Hepatocyte (in vitro differentiated cells): Measurements from ENCODE around the gene SHC3. TPM values are rescaled to one million over a fixed set of nuclear protein-coding genes. Genes with fewer than 3 reads are reported as not detected.

Experiments used
- DNase-seq: peaks from one replicate; pipeline ENCODE4 v3.0.0-alpha.2; 2016; ENCODE audit warnings: low spot score
- H2AFZ ChIP-seq: fragments of 200-600 bp; sonication (generic); 2 replicates; pipeline ENCODE4 v1.6.0; 2016; ENCODE audit warnings: antibody characterized with exemption, mild to moderate bottlenecking
- H3K27ac ChIP-seq: fragments of 200-600 bp; sonication (generic); 2 replicates; pipeline ENCODE4 v1.5.1; 2016; ENCODE audit warnings: mild to moderate bottlenecking
- H3K27me3 ChIP-seq: fragments of 200-600 bp; sonication (generic); 2 replicates; pipeline ENCODE4 v1.6.1; 2016
- H3K36me3 ChIP-seq: fragments of 200-600 bp; sonication (generic); replicated peaks from 2 replicates; pipeline ENCODE4 v1.5.1; 2016; ENCODE audit warnings: low read depth; ENCODE audit not compliant: insufficient read depth
- H3K4me1 ChIP-seq: fragments of 200-600 bp; sonication (generic); 2 replicates; pipeline ENCODE4 v1.5.1; 2016; ENCODE audit warnings: mild to moderate bottlenecking, moderate library complexity; ENCODE audit not compliant: insufficient read depth
- H3K4me2 ChIP-seq: fragments of 200-600 bp; sonication (generic); 2 replicates; pipeline ENCODE4 v1.6.0; 2016
- H3K4me3 ChIP-seq: fragments of 200-600 bp; sonication (generic); 2 replicates; pipeline ENCODE4 v1.5.1; 2016; ENCODE audit warnings: mild to moderate bottlenecking
- H3K79me2 ChIP-seq: fragments of 200-600 bp; sonication (generic); 2 replicates; pipeline ENCODE4 v1.6.0; 2017; ENCODE audit warnings: mild to moderate bottlenecking
- H3K9me2 ChIP-seq: fragments of 200-600 bp; sonication (generic); replicated peaks from 2 replicates; pipeline ENCODE4 v1.6.0; 2017; ENCODE audit warnings: mild to moderate bottlenecking; ENCODE audit not compliant: insufficient read depth
- H3K9me3 ChIP-seq: fragments of 200-600 bp; sonication (generic); 2 replicates; pipeline ENCODE4 v1.5.1; 2016; ENCODE audit warnings: low read depth, mild to moderate bottlenecking
- H4K20me1 ChIP-seq: fragments of 200-600 bp; sonication (generic); 2 replicates; pipeline ENCODE4 v1.6.0; 2016; ENCODE audit warnings: mild to moderate bottlenecking; ENCODE audit not compliant: insufficient read depth, poor library complexity, severe bottlenecking
- CTCF ChIP-seq: fragments of 200-600 bp; sonication (generic); IDR thresholded peaks from 2 replicates; pipeline ENCODE4 v1.5.1; 2016; ENCODE audit warnings: antibody characterized with exemption, mild to moderate bottlenecking; ENCODE audit not compliant: poor library complexity
- EZH2 ChIP-seq: fragments of 200-600 bp; sonication (generic); IDR thresholded peaks from 2 replicates; pipeline ENCODE4 v1.6.1; 2016; ENCODE audit warnings: antibody characterized with exemption, mild to moderate bottlenecking, borderline replicate concordance
- EZH2phosphoT487 ChIP-seq: fragments of 200-600 bp; sonication (generic); IDR thresholded peaks from one replicate; pipeline ENCODE4 v1.6.1; 2018; ENCODE audit warnings: antibody characterized with exemption, mild to moderate bottlenecking, low read depth, moderate library complexity; ENCODE audit not compliant: unreplicated experiment, severe bottlenecking
- WGBS: methylation state at CpG from one replicate; pipeline ENCODE4 v1.1.6; 2016; ENCODE audit warnings: low lambda C conversion rate; ENCODE audit errors: missing lambda C conversion rate; 5-methylcytosine and 5-hydroxymethylcytosine counted together
- polyA plus RNA-seq: library from polyadenylated mRNA; unstranded; fragments of >200 nt; fragmentation: Nextera tagmentation; extraction: Ambion mirVana; gene quantifications from 2 replicates; pipeline ENCODE4 v1.2.1, GENCODE V29; 2016
- total RNA-seq: library from RNA; depleted of rRNA; stranded (reverse); fragments of >200 nt; gene quantifications from 2 replicates; pipeline ENCODE4 v1.2.3, GENCODE V29; 2014

SHC3 gene
- total and polyA plus RNA-seq, 2 experiments from 2014 or later: 1.5 to 1.8 TPM

- Histone ChIP-seq H3K36me3 (no peaks in the 10 kb centered on the region), H3K27me3 (no peaks in the 10 kb centered on the region), H3K27ac (peak overlapping the region; percentile 34), H3K9me3 (no peaks in the 10 kb centered on the region), H3K79me2 (no peaks in the 10 kb centered on the region), H2AFZ (no peak overlapping the region), H3K4me3 (no peak overlapping the region), H3K9me2 (no peaks in the 10 kb centered on the region), H3K4me2 (no peak overlapping the region), H4K20me1 (no peaks in the 10 kb centered on the region), H3K4me1 (peaks cover 14% of the 10 kb centered on the region)
- no peak for TF ChIP-seq EZH2phosphoT487
- TF ChIP-seq CTCF: no peak
- no peak for TF ChIP-seq EZH2
- no peak for DNase-seq
- 88% methylated on average over 3 of the region's 3 CpGs for WGBS
These were observed 141.7 kb downstream of the SHC3 start for GRCh38 chr9:89036891-89037290.

GRCh38 chr9:89036383-89036782, 142.2 kb downstream of the SHC3 start:
- Histone ChIP-seq H3K27ac (no peak overlapping the region), H3K4me1 (peaks cover 14% of the 10 kb centered on the region), H3K79me2 (no peaks in the 10 kb centered on the region), H3K27me3 (no peaks in the 10 kb centered on the region), H2AFZ (no peak overlapping the region), H3K9me2 (no peaks in the 10 kb centered on the region), H3K36me3 (no peaks in the 10 kb centered on the region), H3K4me3 (no peak overlapping the region), H3K4me2 (no peak overlapping the region), H4K20me1 (no peaks in the 10 kb centered on the region), H3K9me3 (no peaks in the 10 kb centered on the region)
- DNase-seq: no peak
- TF ChIP-seq EZH2phosphoT487 (no peak), CTCF (no peak), EZH2 (no peak)
- 68% methylated on average over 8 of the region's 8 CpGs for WGBS

- Histone ChIP-seq H3K27me3 (no peaks in the 10 kb centered on the region), H3K4me2 (no peak overlapping the region), H3K4me3 (no peak overlapping the region), H4K20me1 (no peaks in the 10 kb centered on the region), H3K4me1 (peaks cover 14% of the 10 kb centered on the region), H3K9me2 (no peaks in the 10 kb centered on the region), H3K9me3 (no peaks in the 10 kb centered on the region), H3K27ac (no peak overlapping the region), H3K36me3 (no peaks in the 10 kb centered on the region), H2AFZ (no peak overlapping the region), H3K79me2 (no peaks in the 10 kb centered on the region)
- no peak for DNase-seq
- TF ChIP-seq EZH2phosphoT487 (no peak), EZH2 (no peak), CTCF (no peak)
- 90% methylated on average over 5 of the region's 5 CpGs for WGBS
These were observed 146.0 kb downstream of the SHC3 start for GRCh38 chr9:89032661-89033060.

- WGBS: 88% methylated on average over 5 of the region's 5 CpGs
- Histone ChIP-seq H3K36me3 (no peaks in the 10 kb centered on the region), H3K4me2 (no peak overlapping the region), H3K79me2 (no peaks in the 10 kb centered on the region), H2AFZ (no peak overlapping the region), H3K4me1 (peaks cover 13% of the 10 kb centered on the region), H3K27ac (no peak overlapping the region), H4K20me1 (no peaks in the 10 kb centered on the region), H3K9me3 (no peaks in the 10 kb centered on the region), H3K27me3 (no peaks in the 10 kb centered on the region), H3K9me2 (no peaks in the 10 kb centered on the region), H3K4me3 (no peak overlapping the region)
- DNase-seq: no peak
- TF ChIP-seq CTCF: no peak
These were observed 146.4 kb downstream of the SHC3 start for GRCh38 chr9:89032173-89032572.
